Epithelial cell of proximal tubule (primary cell): ENCODE data around the gene MRFAP1. TPM values are rescaled to one million over a fixed set of nuclear protein-coding genes. Genes with fewer than 3 reads are reported as not detected.

ENCODE experiments used
- DNase-seq: peaks from one replicate; pipeline ENCODE4 v3.0.0-alpha.2; 2011; ENCODE audit warnings: low read depth
- H3K4me3 ChIP-seq: 2 replicates; pipeline ENCODE4 v1.5.1; 2011; ENCODE audit warnings: low read depth, mild to moderate bottlenecking, low read length
- total RNA-seq: library from RNA; depleted of rRNA; stranded (reverse); fragments of >200 nt; gene quantifications from 2 replicates; pipeline ENCODE4 v1.2.3, GENCODE V29; 2015
- TF ChIP-seq, protein P1 (sequence below): conservative IDR thresholded peaks from 2 replicates; pipeline ENCODE4 v1.5.1; 2012; ENCODE audit warnings: low read depth, mild to moderate bottlenecking, low read length

The MRFAP1 gene
- total RNA-seq, 1 donor from 2014 or later = 330 TPM

DNA sequence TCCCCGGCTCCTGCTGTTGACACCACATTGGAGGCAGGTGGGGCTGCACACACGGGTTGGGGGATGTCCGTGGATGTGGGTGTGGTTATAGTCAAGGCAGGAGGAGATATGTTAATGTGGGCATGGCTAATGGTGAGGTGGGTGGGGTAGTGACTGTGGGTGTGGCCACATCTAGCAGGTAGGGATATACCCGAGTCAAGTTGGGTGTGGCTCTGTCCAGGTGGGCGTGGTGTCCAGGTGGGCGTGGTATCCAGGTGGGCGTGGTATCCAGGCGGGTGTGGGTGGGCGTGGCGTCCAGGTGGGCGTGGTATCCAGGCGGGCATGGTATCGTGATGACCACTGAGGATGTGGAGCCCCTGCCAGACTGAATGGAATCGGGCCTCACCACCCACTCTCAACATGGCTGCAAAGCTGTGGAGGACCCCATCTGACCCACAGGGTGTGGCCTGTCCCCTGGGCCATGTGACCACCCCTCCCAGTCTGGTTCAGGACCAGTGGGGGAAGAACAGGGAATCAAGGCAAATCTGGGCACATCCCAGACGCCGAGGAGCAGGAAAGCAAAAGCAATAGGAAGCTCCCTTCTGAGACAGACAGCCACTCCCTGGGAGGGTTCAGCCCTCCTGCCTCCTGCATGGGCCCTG, 44.5 kb upstream of the MRFAP1 start:
- TF ChIP-seq, protein P1, sequence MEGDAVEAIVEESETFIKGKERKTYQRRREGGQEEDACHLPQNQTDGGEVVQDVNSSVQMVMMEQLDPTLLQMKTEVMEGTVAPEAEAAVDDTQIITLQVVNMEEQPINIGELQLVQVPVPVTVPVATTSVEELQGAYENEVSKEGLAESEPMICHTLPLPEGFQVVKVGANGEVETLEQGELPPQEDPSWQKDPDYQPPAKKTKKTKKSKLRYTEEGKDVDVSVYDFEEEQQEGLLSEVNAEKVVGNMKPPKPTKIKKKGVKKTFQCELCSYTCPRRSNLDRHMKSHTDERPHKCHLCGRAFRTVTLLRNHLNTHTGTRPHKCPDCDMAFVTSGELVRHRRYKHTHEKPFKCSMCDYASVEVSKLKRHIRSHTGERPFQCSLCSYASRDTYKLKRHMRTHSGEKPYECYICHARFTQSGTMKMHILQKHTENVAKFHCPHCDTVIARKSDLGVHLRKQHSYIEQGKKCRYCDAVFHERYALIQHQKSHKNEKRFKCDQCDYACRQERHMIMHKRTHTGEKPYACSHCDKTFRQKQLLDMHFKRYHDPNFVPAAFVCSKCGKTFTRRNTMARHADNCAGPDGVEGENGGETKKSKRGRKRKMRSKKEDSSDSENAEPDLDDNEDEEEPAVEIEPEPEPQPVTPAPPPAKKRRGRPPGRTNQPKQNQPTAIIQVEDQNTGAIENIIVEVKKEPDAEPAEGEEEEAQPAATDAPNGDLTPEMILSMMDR = no peak
- DNase-seq = no peak
- H3K4me3 ChIP-seq = no peak overlapping the region

GRCh38 chr4:6596948-6597347, 43.5 kb upstream of the MRFAP1 start:
- DNase-seq = no peak
- H3K4me3 ChIP-seq = no peak overlapping the region
- TF ChIP-seq, protein P1 = no peak

- DNase-seq = no peak
- TF ChIP-seq, protein P1 = no peak
- H3K4me3 ChIP-seq = no peak overlapping the region
These were observed 42.4 kb upstream of the MRFAP1 start for GRCh38 chr4:6598127-6598526.

- no peak overlapping the region for H3K4me3 ChIP-seq
- TF ChIP-seq, protein P1 = no peak
- DNase-seq = no peak
These were observed 41.8 kb upstream of the MRFAP1 start for GRCh38 chr4:6598641-6599040.

DNA sequence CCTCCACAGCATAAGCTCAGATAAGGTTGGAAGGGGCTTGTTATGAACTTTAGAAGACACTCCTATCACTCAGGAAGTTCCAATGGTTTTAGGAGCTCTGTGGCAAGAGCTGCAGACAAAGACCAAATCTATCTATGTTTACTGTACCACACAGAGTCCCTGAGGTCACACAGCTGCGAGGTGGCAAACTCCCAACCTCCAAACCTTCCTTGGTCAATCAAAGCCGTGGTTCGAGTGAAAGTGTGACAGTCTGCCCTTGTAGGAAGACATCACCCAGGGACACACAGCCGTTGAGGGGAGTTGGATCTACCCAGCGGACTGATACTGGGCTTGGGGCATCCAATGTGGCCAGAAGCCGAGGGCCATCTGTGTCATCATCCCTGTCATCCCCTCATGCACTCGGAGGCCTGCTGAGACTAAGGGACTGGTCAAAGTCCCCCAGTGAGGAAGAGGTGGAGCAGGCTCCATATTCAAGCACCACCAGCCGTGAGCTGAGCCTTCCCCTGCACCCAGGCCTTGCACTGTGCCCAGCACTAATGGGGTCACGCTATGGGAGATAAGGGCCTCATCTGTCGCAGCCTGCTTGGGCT, 38.7 kb upstream of the MRFAP1 start:
- H3K4me3 ChIP-seq = no peak overlapping the region
- TF ChIP-seq, protein P1 = no peak
- no peak for DNase-seq

DNA sequence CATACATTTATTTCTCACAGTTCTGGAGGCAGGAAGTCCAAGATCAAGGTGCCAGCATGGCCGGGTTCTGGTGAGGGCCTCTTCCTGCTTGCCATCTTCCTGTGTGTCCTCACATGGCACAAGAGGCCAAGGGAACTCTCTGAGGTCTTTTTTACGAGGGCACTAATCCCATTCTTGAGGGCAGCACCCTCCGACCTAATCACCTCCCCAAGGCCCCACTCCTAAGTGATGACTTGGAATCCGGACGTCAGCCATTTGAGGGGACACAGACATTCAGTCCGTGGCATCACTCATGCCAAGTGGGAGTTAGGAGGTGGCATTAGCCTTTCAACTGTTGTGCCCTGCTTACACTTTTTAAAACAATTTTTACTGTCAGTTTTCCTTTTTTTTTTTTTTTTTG, 38.2 kb upstream of the MRFAP1 start:
- TF ChIP-seq, protein P1 = no peak
- DNase-seq = no peak
- H3K4me3 ChIP-seq = no peak overlapping the region

GRCh38 chr4:6603128-6603527, 37.4 kb upstream of the MRFAP1 start:
- H3K4me3 ChIP-seq = no peak overlapping the region
- no peak for DNase-seq
- TF ChIP-seq, protein P1 = no peak
